Calu3 (cell line): ENCODE results near the gene TRNP1. TPM values are rescaled to one million over a fixed set of nuclear protein-coding genes. Genes with fewer than 3 reads are reported as not detected.
"Not testable (repeated sequence)": the region's sequence is repeated elsewhere in the genome, so short reads cannot be mapped to it uniquely, and the experiment has no call there.

Experiments used
- Bru-seq: library from RNA; stranded (reverse); fragments of 400-500 nt; gene quantifications from one replicate; lab custom pipeline; 2021; lab: Mats Ljungman, UMichigan
- BruChase-seq, 2 experiments: library from RNA; stranded (reverse); fragments of 400-500 nt; gene quantifications; one replicate each; lab custom pipeline; 2021; lab: Mats Ljungman, UMichigan
- BruUV-seq: library from RNA; stranded (reverse); fragments of 400-500 nt; replicated peaks from 2 replicates; lab custom pipeline; 2021; lab: Mats Ljungman, UMichigan
- CTCF ChIA-PET: fragments of 300-600 bp; sonication (Branson Sonifier 250); formaldehyde crosslinking; loops from one replicate; lab custom pipeline; 2022; ENCODE audit warnings: antibody characterized with exemption; lab: Charles Lee
- DNase-seq: peaks from one replicate; pipeline ENCODE4 v3.0.0; 2022
- H3K27ac Mint-ChIP-seq: one replicate; pipeline ENCODE4 v1.8.0; 2022; ENCODE audit warnings: mixed read lengths; ENCODE audit not compliant: unreplicated experiment
- H3K27me3 Mint-ChIP-seq: one replicate; pipeline ENCODE4 v1.8.0; 2022; ENCODE audit warnings: mixed read lengths; ENCODE audit not compliant: unreplicated experiment
- H3K36me3 Mint-ChIP-seq: one replicate; pipeline ENCODE4 v1.8.0; 2022; ENCODE audit warnings: mild to moderate bottlenecking, moderate library complexity, mixed read lengths; ENCODE audit not compliant: insufficient read depth, unreplicated experiment
- H3K4me1 Mint-ChIP-seq: one replicate; pipeline ENCODE4 v1.8.0; 2022; ENCODE audit warnings: mild to moderate bottlenecking, low read depth, mixed read lengths; ENCODE audit not compliant: unreplicated experiment
- H3K4me3 Mint-ChIP-seq: one replicate; pipeline ENCODE4 v1.8.0; 2022; ENCODE audit warnings: mild to moderate bottlenecking, low read depth, moderate library complexity, mixed read lengths; ENCODE audit not compliant: unreplicated experiment
- H3K9me3 Mint-ChIP-seq: one replicate; pipeline ENCODE4 v1.8.0; 2022; ENCODE audit warnings: low read depth, mixed read lengths; ENCODE audit not compliant: unreplicated experiment
- CTCF ChIP-seq: fragments of 200-600 bp; IDR thresholded peaks from one replicate; pipeline ENCODE4 v1.8.0; 2022; ENCODE audit warnings: antibody characterized with exemption; ENCODE audit not compliant: unreplicated experiment
- intact Hi-C: fragments of 100-400 bp; cut with micrococcal nuclease; formaldehyde crosslinking; loops from one replicate; pipeline ENCODE4 v1.10.0; 2022; ENCODE audit not compliant: unreplicated experiment
- long read RNA-seq: library from polyadenylated mRNA; stranded (forward); transcript quantifications from one replicate; pipeline ENCODE4 v2.0.0, GENCODE V29; 2022
- total RNA-seq: library from RNA; stranded (reverse); gene quantifications from 2 replicates; pipeline ENCODE4 v1.2.3, GENCODE V29; 2022

Gene TRNP1
- total RNA-seq (195 and 277 TPM in 2 replicates), Bru-seq, nascent RNA (percentile 99 among the genes with signal in this experiment), BruChase-seq, experiment 1, labeled RNA remaining after a 6-hour chase (percentile 98 among the genes with signal in this experiment), BruChase-seq, experiment 2, labeled RNA remaining after a 2-hour chase (percentile 97 among the genes with signal in this experiment)
- long read RNA-seq, transcript TRNP1-201 (2 exons, 1,958 nt) = major isoform, 390 of 514 reads
- long read RNA-seq, transcript TRNP1-202 (2 exons, 575 nt) = minor isoform, 71 of 514 reads
- long read RNA-seq, partial matches to known transcripts = 0 of 514 reads
- long read RNA-seq, other reads (novel, unspliced or antisense) = 53 of 514 reads

- peak within 1 kb of the TSS; percentile 98 for H3K27ac Mint-ChIP-seq
- CTCF ChIA-PET = interaction anchor here (0.7 kb wide), 1 partner anchor 24 kb away, joined by 4 read pairs; no protein-coding TSS in a partner anchor
- H3K9me3 Mint-ChIP-seq = no peaks in the 10 kb centered on the region
- intact Hi-C loops = no loop called here
- peak within 1 kb of the TSS; percentile 81 for H3K4me3 Mint-ChIP-seq
- H3K27me3 Mint-ChIP-seq = no peaks in the 10 kb centered on the region
- H3K36me3 Mint-ChIP-seq = peaks cover 84% of the 10 kb centered on the region
- DNase-seq = peak; percentile 89
- TF ChIP-seq CTCF = no peak
- peaks cover 37% of the 10 kb centered on the region for H3K4me1 Mint-ChIP-seq
- no TSS peak for BruUV-seq
These were observed at the start of gene TRNP1 for GRCh38 chr1:26993237-26994019. TSS of gene TRNP1 (plus strand) at chr1:26993692. CDS start at chr1:26993787, 95 bp downstream.

- DNase-seq = no peak
- intact Hi-C loops = no loop called here
- H3K27me3 Mint-ChIP-seq = no peaks in the 10 kb centered on the region
- no peaks in the 10 kb centered on the region for H3K9me3 Mint-ChIP-seq
- peaks cover 53% of the 10 kb centered on the region for H3K36me3 Mint-ChIP-seq
- no peak overlapping the region for H3K4me3 Mint-ChIP-seq
- no TSS peak for BruUV-seq
- CTCF ChIA-PET = interaction anchor here (0.6 kb wide), 1 partner anchor 237 kb away, joined by 4 read pairs; no protein-coding TSS in a partner anchor
- no peak for TF ChIP-seq CTCF
- H3K27ac Mint-ChIP-seq = no peak overlapping the region
- no peaks in the 10 kb centered on the region for H3K4me1 Mint-ChIP-seq
These were observed 48.4 kb upstream of the TRNP1 start for GRCh38 chr1:26945138-26945537.

GRCh38 chr1:26945728-26946127, 47.8 kb upstream of the TRNP1 start:
- intact Hi-C loops = no loop called here
- DNase-seq = no peak
- H3K36me3 Mint-ChIP-seq = peaks cover 58% of the 10 kb centered on the region
- H3K4me1 Mint-ChIP-seq = no peaks in the 10 kb centered on the region
- H3K9me3 Mint-ChIP-seq = no peaks in the 10 kb centered on the region
- BruUV-seq = no TSS peak
- H3K27me3 Mint-ChIP-seq = no peaks in the 10 kb centered on the region
- CTCF ChIA-PET = no interaction called here
- H3K27ac Mint-ChIP-seq = no peak overlapping the region
- no peak for TF ChIP-seq CTCF
- H3K4me3 Mint-ChIP-seq = no peak overlapping the region

- Mint-ChIP-seq H3K27ac (no peak overlapping the region), H3K9me3 (no peaks in the 10 kb centered on the region), H3K4me1 (no peaks in the 10 kb centered on the region), H3K27me3 (no peaks in the 10 kb centered on the region), H3K4me3 (no peak overlapping the region), H3K36me3 (peaks cover 58% of the 10 kb centered on the region)
- intact Hi-C loops = no loop called here
- CTCF ChIA-PET = no interaction called here
- BruUV-seq = no TSS peak
- DNase-seq = no peak
- no peak for TF ChIP-seq CTCF
These were observed 47.2 kb upstream of the TRNP1 start for GRCh38 chr1:26946270-26946669.

GRCh38 chr1:26948725-26949057, 44.8 kb upstream of the TRNP1 start:
- H3K4me1 Mint-ChIP-seq, DNase-seq, intact Hi-C loops, H3K27me3 Mint-ChIP-seq, BruUV-seq, H3K27ac Mint-ChIP-seq, H3K9me3 Mint-ChIP-seq, H3K4me3 Mint-ChIP-seq, CTCF ChIA-PET: not testable (repeated sequence)
- peaks cover 62% of the 10 kb centered on the region for H3K36me3 Mint-ChIP-seq
